Measurements from ENCODE around the gene NOTCH2. TPM values are rescaled to one million over a fixed set of nuclear protein-coding genes. Genes with fewer than 3 reads are reported as not detected.

The NOTCH2 gene
- total RNA-seq, 1 donor: 330 TPM

DNA sequence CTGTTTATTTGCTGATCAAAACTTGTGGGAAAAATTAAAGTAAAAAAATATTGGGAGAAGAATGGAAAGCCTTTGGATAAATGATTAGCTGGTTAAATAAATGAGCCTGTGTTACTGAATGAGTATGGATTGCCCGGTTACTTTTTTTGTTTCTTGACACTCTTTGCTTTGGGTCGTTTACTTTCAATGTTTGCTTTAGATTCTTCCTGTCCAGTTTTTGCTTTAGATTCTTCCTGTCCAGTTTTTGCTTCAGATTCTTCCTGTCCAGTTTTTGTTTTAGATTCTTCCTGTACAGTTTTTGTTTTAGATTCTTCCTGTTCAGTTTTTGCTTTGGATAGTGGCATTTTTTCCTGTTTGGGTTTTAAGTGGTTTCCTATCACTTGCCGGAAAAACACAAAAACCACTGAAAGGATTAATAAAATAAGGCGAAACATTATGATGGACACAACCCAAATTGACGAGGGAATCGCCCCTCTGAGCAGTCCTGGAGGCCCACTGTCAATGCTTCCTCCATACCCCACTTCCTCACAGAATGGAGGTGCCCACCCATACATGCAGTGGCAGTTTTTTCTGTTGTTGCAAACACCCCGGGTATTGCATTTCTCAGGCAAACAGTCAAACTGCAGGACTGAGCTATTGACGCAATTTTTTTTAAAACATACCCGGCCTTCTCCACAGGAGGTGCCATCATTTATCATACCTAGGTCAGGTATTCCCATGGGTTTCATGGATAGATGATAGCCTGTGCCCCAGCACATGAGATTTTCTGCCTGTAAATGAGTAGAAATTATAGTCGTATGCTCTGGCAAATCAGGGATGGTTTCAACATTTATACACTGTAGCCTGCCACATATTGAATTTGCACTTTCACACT is 175.4 kb downstream of the NOTCH2 start:
- Histone ChIP-seq H3K9me3 (ENCODE audit: low read depth, low read length) (no peaks in the 10 kb centered on the region), H3K79me2 (ENCODE audit: insufficient read depth, low read length) (no peaks in the 10 kb centered on the region), H3K4me3 (ENCODE audit: insufficient read depth, low read length) (no peak overlapping the region), H3K36me3 (ENCODE audit: insufficient read depth, low read length) (no peaks in the 10 kb centered on the region), H3K27me3 (ENCODE audit: insufficient read depth, low read length) (peaks cover 7% of the 10 kb centered on the region), H3K4me2 (ENCODE audit: insufficient read depth, low read length) (no peak overlapping the region), H4K20me1 (ENCODE audit: insufficient read depth, low read length) (no peaks in the 10 kb centered on the region), H3K4me1 (ENCODE audit: insufficient read depth, low read length) (no peaks in the 10 kb centered on the region), H2AFZ (ENCODE audit: low read length) (peak overlapping the region; percentile 2), H3K27ac (ENCODE audit: low read depth, low read length) (no peak overlapping the region)
- no peak for TF ChIP-seq CTCF (IDR thresholded peaks at IDR 0.05; ENCODE audit: extremely low read depth, low read depth, low read length)
- DNase-seq (ENCODE audit: insufficient read length, low spot score, missing footprints): no peak

DNA sequence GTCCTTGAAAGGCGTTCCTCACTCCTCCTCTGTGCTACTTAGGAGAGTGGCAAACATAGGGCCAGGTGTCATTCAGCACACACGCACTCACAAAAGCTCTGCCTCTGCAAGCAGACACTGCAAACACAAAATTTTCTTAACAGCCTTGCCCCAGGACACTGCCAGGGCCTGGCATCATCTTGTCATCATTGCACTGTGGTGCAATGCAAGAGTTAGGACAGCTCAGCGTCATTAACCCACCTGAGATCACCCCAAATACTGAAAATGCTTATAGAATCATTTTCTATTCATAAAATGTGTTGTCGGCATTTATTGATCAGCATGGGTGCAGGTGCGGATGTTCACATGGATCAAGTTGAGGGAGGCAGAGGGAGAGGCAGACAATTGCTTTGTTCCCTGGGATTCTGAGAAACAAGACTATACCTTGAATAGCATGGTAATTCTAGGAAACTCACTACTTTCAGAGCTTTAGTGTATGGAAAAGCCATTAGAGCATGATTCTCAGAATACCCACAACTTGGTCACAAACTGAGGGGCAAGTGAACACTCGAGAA is 176.1 kb downstream of the NOTCH2 start:
- TF ChIP-seq CTCF (IDR thresholded peaks at IDR 0.05; ENCODE audit: extremely low read depth, low read depth, low read length): no peak
- Histone ChIP-seq H2AFZ (ENCODE audit: low read length) (no peak overlapping the region), H3K4me3 (ENCODE audit: insufficient read depth, low read length) (no peak overlapping the region), H3K4me1 (ENCODE audit: insufficient read depth, low read length) (no peaks in the 10 kb centered on the region), H4K20me1 (ENCODE audit: insufficient read depth, low read length) (no peaks in the 10 kb centered on the region), H3K36me3 (ENCODE audit: insufficient read depth, low read length) (no peaks in the 10 kb centered on the region), H3K9me3 (ENCODE audit: low read depth, low read length) (no peaks in the 10 kb centered on the region), H3K79me2 (ENCODE audit: insufficient read depth, low read length) (no peaks in the 10 kb centered on the region), H3K27me3 (ENCODE audit: insufficient read depth, low read length) (peaks cover 4% of the 10 kb centered on the region), H3K4me2 (ENCODE audit: insufficient read depth, low read length) (no peak overlapping the region), H3K27ac (ENCODE audit: low read depth, low read length) (no peak overlapping the region)
- DNase-seq (ENCODE audit: insufficient read length, low spot score, missing footprints): no peak

- Histone ChIP-seq H3K4me3 (ENCODE audit: insufficient read depth, low read length) (no peak overlapping the region), H3K4me2 (ENCODE audit: insufficient read depth, low read length) (no peak overlapping the region), H4K20me1 (ENCODE audit: insufficient read depth, low read length) (no peaks in the 10 kb centered on the region), H2AFZ (ENCODE audit: low read length) (no peak overlapping the region), H3K36me3 (ENCODE audit: insufficient read depth, low read length) (no peaks in the 10 kb centered on the region), H3K79me2 (ENCODE audit: insufficient read depth, low read length) (no peaks in the 10 kb centered on the region), H3K27ac (ENCODE audit: low read depth, low read length) (no peak overlapping the region), H3K9me3 (ENCODE audit: low read depth, low read length) (no peaks in the 10 kb centered on the region), H3K4me1 (ENCODE audit: insufficient read depth, low read length) (no peaks in the 10 kb centered on the region), H3K27me3 (ENCODE audit: insufficient read depth, low read length) (no peaks in the 10 kb centered on the region)
- no peak for DNase-seq (ENCODE audit: insufficient read length, low spot score, missing footprints)
- no peak for TF ChIP-seq CTCF (IDR thresholded peaks at IDR 0.05; ENCODE audit: extremely low read depth, low read depth, low read length)
Observed at GRCh38 chr1:119891386-119891785, 178.1 kb downstream of the NOTCH2 start.

GRCh38 chr1:119888476-119888875 is 181.0 kb downstream of the NOTCH2 start:
- DNase-seq (ENCODE audit: insufficient read length, low spot score, missing footprints): no peak
- no peak overlapping the region for H3K27ac ChIP-seq (ENCODE audit: low read depth, low read length)
- H3K27me3 ChIP-seq (ENCODE audit: insufficient read depth, low read length): no peaks in the 10 kb centered on the region
- H3K4me1 ChIP-seq (ENCODE audit: insufficient read depth, low read length): peaks cover 8% of the 10 kb centered on the region
- H4K20me1 ChIP-seq (ENCODE audit: insufficient read depth, low read length): no peaks in the 10 kb centered on the region
- no peak overlapping the region for H2AFZ ChIP-seq (ENCODE audit: low read length)
- no peak overlapping the region for H3K4me3 ChIP-seq (ENCODE audit: insufficient read depth, low read length)
- no peaks in the 10 kb centered on the region for H3K9me3 ChIP-seq (ENCODE audit: low read depth, low read length)
- H3K36me3 ChIP-seq (ENCODE audit: insufficient read depth, low read length): no peaks in the 10 kb centered on the region
- no peak for TF ChIP-seq CTCF (IDR thresholded peaks at IDR 0.05; ENCODE audit: extremely low read depth, low read depth, low read length)
- H3K4me2 ChIP-seq (ENCODE audit: insufficient read depth, low read length): no peak overlapping the region
- no peaks in the 10 kb centered on the region for H3K79me2 ChIP-seq (ENCODE audit: insufficient read depth, low read length)

All from osteoblast (primary cell).